Endothelial cell (in vitro differentiated cells): Measurements from ENCODE around the gene ATP12A. TPM values are rescaled to one million over a fixed set of nuclear protein-coding genes. Genes with fewer than 3 reads are reported as not detected.

Source experiments
- DNase-seq: peaks from one replicate; pipeline ENCODE4 v3.0.0; 2021; ENCODE audit warnings: low spot score
- H3K27ac Mint-ChIP-seq: one replicate; pipeline ENCODE4 v1.8.0; 2021; ENCODE audit warnings: mixed read lengths, inconsistent platforms; ENCODE audit not compliant: unreplicated experiment
- H3K27me3 Mint-ChIP-seq: one replicate; pipeline ENCODE4 v1.8.0; 2021; ENCODE audit warnings: mild to moderate bottlenecking, moderate library complexity, mixed read lengths, inconsistent platforms; ENCODE audit not compliant: unreplicated experiment
- H3K36me3 Mint-ChIP-seq: one replicate; pipeline ENCODE4 v1.8.0; 2021; ENCODE audit warnings: mild to moderate bottlenecking, low read depth, mixed read lengths, inconsistent platforms; ENCODE audit not compliant: unreplicated experiment
- H3K4me1 Mint-ChIP-seq: one replicate; pipeline ENCODE4 v1.8.0; 2021; ENCODE audit warnings: mild to moderate bottlenecking, mixed read lengths, inconsistent platforms; ENCODE audit not compliant: unreplicated experiment
- H3K4me3 Mint-ChIP-seq: one replicate; pipeline ENCODE4 v1.8.0; 2021; ENCODE audit warnings: mild to moderate bottlenecking, mixed read lengths, inconsistent platforms; ENCODE audit not compliant: unreplicated experiment
- H3K9me3 Mint-ChIP-seq: one replicate; pipeline ENCODE4 v1.8.0; 2021; ENCODE audit warnings: mixed read lengths, inconsistent platforms; ENCODE audit not compliant: unreplicated experiment
- total RNA-seq: library from RNA; stranded (reverse); fragmentation: NEBNext Ultra II Directional; extraction: Animal tissue kit (Norgen Biotek cat#: 25700); gene quantifications from one replicate; pipeline ENCODE4 v1.2.1, GENCODE V29; 2021; ENCODE audit not compliant: unreplicated experiment
- TF ChIP-seq, protein P1 (sequence below): fragments of 200-600 bp; sonication (generic); IDR thresholded peaks from one replicate; pipeline ENCODE4 v1.5.0; 2021; ENCODE audit warnings: antibody characterized with exemption; ENCODE audit not compliant: unreplicated experiment

ATP12A gene
- total RNA-seq, 1 donor from 2014 or later, result 0.64 TPM

DNA sequence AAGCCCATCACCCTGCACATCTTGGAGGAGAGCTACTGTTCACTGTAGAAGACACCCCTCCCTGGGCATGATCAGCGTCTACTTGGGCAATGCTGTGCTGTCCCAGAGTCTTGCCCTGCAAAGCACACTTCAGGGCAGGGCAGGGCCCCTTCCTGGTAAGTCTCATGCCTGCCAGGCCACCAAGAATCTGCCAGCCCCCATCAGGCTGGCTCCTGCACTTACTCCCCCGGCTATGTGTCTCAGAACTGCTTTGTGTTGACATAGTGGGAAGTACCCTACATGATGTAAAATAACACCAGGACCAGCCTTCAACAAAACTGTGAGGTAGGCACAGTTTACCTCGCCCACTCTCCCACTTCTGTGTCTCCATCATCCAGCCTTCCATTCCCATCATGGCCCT lies 27.8 kb upstream of the ATP12A start:
- Mint-ChIP-seq H3K4me3 (no peak overlapping the region), H3K36me3 (no peaks in the 10 kb centered on the region), H3K27me3 (no peaks in the 10 kb centered on the region), H3K9me3 (no peaks in the 10 kb centered on the region), H3K27ac (no peak overlapping the region), H3K4me1 (peaks cover 7% of the 10 kb centered on the region)
- TF ChIP-seq, protein P1, sequence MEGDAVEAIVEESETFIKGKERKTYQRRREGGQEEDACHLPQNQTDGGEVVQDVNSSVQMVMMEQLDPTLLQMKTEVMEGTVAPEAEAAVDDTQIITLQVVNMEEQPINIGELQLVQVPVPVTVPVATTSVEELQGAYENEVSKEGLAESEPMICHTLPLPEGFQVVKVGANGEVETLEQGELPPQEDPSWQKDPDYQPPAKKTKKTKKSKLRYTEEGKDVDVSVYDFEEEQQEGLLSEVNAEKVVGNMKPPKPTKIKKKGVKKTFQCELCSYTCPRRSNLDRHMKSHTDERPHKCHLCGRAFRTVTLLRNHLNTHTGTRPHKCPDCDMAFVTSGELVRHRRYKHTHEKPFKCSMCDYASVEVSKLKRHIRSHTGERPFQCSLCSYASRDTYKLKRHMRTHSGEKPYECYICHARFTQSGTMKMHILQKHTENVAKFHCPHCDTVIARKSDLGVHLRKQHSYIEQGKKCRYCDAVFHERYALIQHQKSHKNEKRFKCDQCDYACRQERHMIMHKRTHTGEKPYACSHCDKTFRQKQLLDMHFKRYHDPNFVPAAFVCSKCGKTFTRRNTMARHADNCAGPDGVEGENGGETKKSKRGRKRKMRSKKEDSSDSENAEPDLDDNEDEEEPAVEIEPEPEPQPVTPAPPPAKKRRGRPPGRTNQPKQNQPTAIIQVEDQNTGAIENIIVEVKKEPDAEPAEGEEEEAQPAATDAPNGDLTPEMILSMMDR, result no peak
- DNase-seq, result no peak

DNA sequence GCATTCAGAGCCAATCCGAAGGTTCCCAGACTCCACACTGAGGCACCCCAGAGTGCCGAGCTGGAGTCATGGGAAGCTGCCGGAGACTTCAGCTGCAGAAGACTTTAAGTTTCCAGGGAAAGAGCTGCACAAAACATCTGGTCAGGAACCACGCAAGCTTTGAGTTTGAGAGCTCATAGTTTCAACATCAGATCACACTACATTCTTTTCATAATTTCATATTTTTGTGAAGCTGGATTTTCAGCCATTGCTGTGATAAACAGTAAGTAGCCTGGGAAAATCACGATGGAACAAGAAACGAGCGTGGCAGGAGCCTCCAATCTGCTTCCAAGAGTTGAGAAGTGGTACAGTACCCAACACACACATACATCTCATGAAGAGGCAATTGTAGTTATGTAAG lies 25.5 kb upstream of the ATP12A start:
- Mint-ChIP-seq H3K4me1 (no peaks in the 10 kb centered on the region), H3K36me3 (no peaks in the 10 kb centered on the region), H3K9me3 (no peaks in the 10 kb centered on the region), H3K27ac (no peak overlapping the region), H3K27me3 (no peaks in the 10 kb centered on the region), H3K4me3 (no peak overlapping the region)
- TF ChIP-seq, protein P1, result no peak
- DNase-seq, result no peak

DNA sequence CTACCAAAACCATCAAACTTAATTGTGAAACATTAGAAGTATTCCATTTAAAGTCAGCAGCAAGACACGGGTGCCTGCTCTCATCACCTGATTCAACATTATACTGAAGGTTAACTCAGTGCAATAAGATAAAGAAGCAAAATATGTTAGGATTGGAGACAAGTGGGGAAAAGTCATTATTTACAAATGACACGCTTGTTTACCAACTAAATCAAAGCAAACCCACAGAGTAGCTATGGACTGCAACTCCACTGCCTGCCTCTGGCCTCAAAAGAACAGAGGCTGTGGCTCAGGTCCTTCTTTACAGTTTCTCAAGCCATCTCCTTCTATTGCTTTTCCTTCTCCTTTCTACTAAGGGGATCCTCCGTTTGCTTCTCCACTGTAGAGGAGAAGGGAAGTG lies 21.0 kb upstream of the ATP12A start:
- DNase-seq, result no peak
- TF ChIP-seq, protein P1, result no peak
- no peaks in the 10 kb centered on the region for H3K36me3 Mint-ChIP-seq
- H3K4me1 Mint-ChIP-seq, result no peaks in the 10 kb centered on the region
- H3K4me3 Mint-ChIP-seq, result no peak overlapping the region
- H3K27ac Mint-ChIP-seq, result no peak overlapping the region
- H3K9me3 Mint-ChIP-seq, result no peaks in the 10 kb centered on the region
- H3K27me3 Mint-ChIP-seq, result no peaks in the 10 kb centered on the region

DNA sequence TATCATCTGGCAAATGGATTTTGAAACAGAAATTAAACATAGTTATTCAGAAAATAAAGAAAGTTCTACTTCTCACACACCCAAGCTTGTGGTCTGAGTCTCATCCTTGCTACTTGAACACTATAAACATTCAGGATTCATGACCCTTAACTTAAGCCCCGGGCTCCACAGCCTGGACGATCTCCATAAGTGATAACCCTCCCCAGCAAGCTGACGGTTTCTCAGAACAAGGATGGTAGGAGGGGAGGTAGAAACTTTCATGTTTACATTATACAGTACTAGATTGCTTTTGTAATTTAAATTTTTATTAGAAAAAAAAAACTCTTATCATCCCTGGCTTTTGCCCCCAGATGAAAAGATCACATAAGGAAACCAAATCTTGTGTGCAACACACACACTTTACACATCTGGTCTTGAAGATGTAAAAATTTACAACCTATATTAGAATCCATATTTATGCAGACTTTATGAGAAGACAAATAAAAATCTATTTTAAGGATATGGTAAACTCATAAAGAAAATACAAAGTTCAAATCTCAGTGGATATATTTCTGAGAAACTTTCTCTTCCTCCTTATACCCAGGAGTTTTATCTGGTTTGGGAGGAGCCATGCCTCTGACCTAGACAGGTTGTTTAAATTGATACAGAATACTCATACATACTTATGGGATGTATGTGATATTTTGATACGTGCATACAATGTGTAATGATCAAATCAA lies 20.0 kb upstream of the ATP12A start:
- H3K27me3 Mint-ChIP-seq, result peaks cover under 1% of the 10 kb centered on the region
- H3K4me3 Mint-ChIP-seq, result no peak overlapping the region
- DNase-seq, result no peak
- no peaks in the 10 kb centered on the region for H3K36me3 Mint-ChIP-seq
- no peak overlapping the region for H3K27ac Mint-ChIP-seq
- TF ChIP-seq, protein P1, result no peak
- no peaks in the 10 kb centered on the region for H3K4me1 Mint-ChIP-seq
- no peaks in the 10 kb centered on the region for H3K9me3 Mint-ChIP-seq

DNA sequence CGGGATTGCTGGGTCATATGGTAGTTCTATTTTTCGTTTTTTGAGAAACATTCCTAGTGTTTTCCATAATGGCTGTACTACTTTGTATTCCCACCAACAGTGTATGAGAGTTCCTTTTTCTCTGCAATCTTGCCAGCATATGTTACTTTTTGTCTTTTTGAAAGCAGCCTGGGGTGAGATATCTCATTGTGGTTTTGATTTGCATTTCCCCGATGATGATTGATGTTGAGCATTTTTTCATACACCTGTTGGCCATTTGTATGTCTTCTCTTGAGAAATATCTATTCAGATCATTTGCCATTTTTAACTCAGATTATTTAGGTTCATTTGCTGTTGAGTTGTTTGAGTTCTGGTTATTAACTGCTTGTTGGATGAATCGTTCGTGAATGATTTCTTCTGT lies 18.5 kb upstream of the ATP12A start:
- Mint-ChIP-seq H3K4me1 (no peaks in the 10 kb centered on the region), H3K36me3 (no peaks in the 10 kb centered on the region), H3K27me3 (peaks cover 1% of the 10 kb centered on the region), H3K27ac (no peak overlapping the region), H3K9me3 (no peaks in the 10 kb centered on the region), H3K4me3 (no peak overlapping the region)
- TF ChIP-seq, protein P1, result no peak
- no peak for DNase-seq
